OCI-LY3 (cell line): Measurements from ENCODE around the gene EDC4.

Experiments
- CTCF ChIP-seq: fragments of 200-600, 300-600 bp; sonication (generic); IDR thresholded peaks from 2 replicates; pipeline ENCODE4 v1.5.1; 2014; ENCODE audit warnings: antibody characterized with exemption, low read length, low read depth
- EZH2phosphoT487 ChIP-seq: fragments of 200-600 bp; shearing (Covaris generic); IDR thresholded peaks from 2 replicates; pipeline ENCODE4 v1.6.1; 2018; ENCODE audit warnings: antibody characterized with exemption, mixed run types, low read depth

GRCh38 chr16:67886387-67886786, 13.5 kb downstream of the EDC4 start:
- TF ChIP-seq CTCF (no peak), EZH2phosphoT487 (no peak)
